SK-N-SH treated with all-trans-retinoic acid at 6 μM for 48 hours (cell line): Measurements from ENCODE around the gene NEK7.

ENCODE experiments used
- ARNTL ChIP-seq: fragments of 450-650 bp; formaldehyde crosslinking; IDR thresholded peaks from 2 replicates; pipeline ENCODE4 v1.5.0; 2020; ENCODE audit warnings: low read depth, mild to moderate bottlenecking, moderate library complexity, borderline replicate concordance
- ISL1 ChIP-seq: fragments of 250-450 bp; sonication (Bioruptor Pico); IDR thresholded peaks from 2 replicates; pipeline ENCODE4 v2.1.2; 2022; ENCODE audit warnings: mild to moderate bottlenecking, moderate library complexity
- SNAI2 ChIP-seq: fragments of 250-450 bp; sonication (Bioruptor Pico); IDR thresholded peaks from 2 replicates; pipeline ENCODE4 v1.5.0; 2020; ENCODE audit warnings: mild to moderate bottlenecking, moderate library complexity
- ZNF70 ChIP-seq: fragments of 450-650 bp; formaldehyde crosslinking; IDR thresholded peaks from 2 replicates; pipeline ENCODE4 v1.5.0; 2020; ENCODE audit warnings: mild to moderate bottlenecking, moderate library complexity
- TF ChIP-seq, protein P1 (sequence below): fragments of 250-450 bp; sonication (Bioruptor Pico); IDR thresholded peaks from 2 replicates; pipeline ENCODE4 v1.8.0; 2021; ENCODE audit warnings: low read depth, mild to moderate bottlenecking, moderate library complexity, borderline replicate concordance
- TF ChIP-seq, protein P2 (sequence below): fragments of 250-450 bp; sonication (Bioruptor Pico); IDR thresholded peaks from 2 replicates; pipeline ENCODE4 v1.5.1; 2020; ENCODE audit warnings: low read depth, mild to moderate bottlenecking, moderate library complexity

DNA sequence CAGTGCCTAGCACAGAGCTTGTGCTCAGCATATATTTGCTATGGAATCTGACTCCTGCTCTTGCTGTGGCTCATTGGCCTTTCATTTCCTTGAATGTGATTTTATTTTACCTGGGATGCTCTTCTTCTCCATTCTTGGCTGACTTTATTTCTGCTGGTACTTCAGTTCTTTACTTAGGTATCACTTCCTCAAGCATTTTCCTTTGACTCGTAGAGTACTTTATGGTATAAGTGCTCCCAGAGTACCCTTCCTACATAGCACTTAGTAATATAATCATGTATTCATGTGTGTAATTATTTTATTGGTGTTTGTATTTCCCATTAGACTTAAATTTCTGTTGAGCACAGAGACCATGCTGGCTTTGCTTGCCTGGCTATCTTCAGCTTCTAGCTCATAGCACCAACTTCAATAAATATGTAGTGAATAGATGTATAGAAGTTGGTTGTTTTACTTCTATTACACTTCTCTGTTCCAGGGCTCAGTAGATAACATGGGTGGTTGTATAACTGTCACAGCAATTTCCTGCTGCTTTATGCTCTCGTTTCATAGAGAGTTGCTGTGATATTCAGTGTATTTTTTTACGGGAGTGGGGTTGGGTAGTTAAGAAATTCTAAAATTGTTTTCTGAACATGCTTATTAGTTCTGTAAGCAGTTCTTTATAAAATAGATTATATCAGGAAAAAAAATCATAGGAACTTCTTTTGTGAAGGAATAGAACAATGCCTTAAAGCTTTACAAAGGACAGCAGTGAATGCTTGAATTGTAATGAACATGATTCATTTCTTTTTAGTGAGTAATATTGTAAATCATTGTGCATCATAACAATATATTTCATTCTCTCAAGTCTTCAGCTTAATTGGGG, 112.2 kb downstream of the NEK7 start:
- TF ChIP-seq SNAI2: no peak
- TF ChIP-seq, protein P1, sequence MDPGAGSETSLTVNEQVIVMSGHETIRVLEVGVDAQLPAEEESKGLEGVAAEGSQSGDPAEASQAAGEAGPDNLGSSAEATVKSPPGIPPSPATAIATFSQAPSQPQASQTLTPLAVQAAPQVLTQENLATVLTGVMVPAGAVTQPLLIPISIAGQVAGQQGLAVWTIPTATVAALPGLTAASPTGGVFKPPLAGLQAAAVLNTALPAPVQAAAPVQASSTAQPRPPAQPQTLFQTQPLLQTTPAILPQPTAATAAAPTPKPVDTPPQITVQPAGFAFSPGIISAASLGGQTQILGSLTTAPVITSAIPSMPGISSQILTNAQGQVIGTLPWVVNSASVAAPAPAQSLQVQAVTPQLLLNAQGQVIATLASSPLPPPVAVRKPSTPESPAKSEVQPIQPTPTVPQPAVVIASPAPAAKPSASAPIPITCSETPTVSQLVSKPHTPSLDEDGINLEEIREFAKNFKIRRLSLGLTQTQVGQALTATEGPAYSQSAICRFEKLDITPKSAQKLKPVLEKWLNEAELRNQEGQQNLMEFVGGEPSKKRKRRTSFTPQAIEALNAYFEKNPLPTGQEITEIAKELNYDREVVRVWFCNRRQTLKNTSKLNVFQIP (CRISPR knock-in tag): no peak
- no peak for TF ChIP-seq ZNF70 (CRISPR knock-in tag)
- TF ChIP-seq ARNTL (CRISPR knock-in tag): no peak
- TF ChIP-seq, protein P2, sequence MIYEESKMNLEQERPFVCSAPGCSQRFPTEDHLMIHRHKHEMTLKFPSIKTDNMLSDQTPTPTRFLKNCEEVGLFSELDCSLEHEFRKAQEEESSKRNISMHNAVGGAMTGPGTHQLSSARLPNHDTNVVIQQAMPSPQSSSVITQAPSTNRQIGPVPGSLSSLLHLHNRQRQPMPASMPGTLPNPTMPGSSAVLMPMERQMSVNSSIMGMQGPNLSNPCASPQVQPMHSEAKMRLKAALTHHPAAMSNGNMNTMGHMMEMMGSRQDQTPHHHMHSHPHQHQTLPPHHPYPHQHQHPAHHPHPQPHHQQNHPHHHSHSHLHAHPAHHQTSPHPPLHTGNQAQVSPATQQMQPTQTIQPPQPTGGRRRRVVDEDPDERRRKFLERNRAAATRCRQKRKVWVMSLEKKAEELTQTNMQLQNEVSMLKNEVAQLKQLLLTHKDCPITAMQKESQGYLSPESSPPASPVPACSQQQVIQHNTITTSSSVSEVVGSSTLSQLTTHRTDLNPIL: no peak
- TF ChIP-seq ISL1: no peak
